ENCODE measurements around the gene OGFOD2.
A peak's percentile ranks its signal among the peaks of the same experiment; 100 is the strongest.

OGFOD2 gene

DNA sequence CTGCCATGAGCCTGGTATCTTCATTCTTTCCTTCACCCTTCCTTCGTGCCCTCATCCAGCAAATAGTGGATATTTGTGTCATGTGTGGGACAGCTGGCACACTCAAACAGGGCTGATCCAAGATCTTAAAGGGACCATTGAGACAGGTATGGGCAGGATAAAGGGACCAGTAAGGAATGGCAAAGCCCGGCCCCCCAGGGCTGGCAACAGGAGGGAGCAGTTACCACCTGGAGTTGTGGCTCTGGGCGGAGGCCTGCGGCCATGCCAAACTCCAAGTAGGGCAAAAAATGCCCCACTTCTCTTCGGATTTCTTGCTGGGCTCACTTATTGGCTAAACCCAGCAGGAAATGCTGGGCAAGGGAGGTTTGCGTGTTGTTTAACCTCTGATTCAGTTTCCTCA is 2.1 kb downstream of the OGFOD2 start:
- no peak for DNase-seq (ENCODE audit: low read depth in 2 of 2)

DNA sequence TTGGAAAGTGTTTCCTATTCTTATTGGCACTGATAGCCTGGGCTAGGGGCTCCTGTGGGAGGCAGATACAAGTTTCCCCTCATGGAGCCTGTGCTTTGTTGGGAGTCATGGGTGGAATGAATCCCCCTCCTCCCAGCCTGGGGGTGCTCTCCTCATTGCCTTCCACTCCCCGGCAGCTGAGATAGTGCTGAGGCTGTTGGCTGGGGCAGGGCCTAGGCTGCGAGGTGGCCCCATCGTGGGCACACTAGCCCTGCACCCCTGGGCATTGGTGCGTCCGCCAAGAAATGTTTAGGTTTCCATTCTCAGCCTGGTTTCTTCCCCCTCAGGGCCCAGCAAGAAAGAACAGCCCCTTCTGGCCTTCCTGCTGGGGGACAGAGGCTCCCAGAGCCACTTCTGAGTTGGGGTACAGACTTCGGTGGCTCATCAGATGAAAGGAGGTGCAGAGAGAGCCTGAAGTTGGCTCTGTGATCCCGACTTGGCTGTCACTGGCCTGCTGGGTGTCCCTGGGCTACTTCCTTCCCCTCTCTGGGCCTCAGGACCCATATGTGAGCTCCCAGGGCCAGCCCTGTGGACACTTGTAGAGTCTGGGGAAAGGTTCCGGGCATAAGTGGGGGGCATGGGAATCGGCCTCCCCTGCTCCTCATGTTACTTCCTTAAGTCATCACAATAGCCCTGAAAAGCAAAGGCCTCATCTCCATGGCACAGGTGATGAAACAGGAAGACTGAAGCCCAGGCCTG is 2.8 kb downstream of the OGFOD2 start:
- no peak for DNase-seq (ENCODE audit: low read depth in 2 of 2)

DNA sequence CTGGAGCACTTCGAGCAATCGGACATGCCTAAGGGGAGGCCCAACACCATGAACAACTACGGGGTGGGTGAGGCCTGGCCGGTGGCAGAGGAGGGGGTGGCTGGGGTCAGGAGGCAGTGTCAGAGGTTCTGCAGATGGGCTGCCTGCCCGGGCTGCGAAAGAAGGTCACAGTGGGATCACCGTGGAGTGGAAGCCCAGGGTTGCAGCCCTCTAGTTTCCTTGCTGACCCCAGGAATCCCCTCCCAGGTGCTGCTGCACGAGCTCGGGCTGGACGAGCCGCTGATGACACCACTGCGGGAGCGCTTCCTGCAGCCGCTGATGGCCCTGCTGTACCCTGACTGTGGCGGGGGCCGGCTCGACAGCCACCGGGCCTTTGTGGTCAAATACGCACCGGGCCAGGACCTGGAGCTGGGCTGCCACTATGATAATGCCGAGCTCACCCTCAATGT is 3.5 kb downstream of the OGFOD2 start:
- DNase-seq (ENCODE audit: low read depth in 2 of 2) = no peak

DNA sequence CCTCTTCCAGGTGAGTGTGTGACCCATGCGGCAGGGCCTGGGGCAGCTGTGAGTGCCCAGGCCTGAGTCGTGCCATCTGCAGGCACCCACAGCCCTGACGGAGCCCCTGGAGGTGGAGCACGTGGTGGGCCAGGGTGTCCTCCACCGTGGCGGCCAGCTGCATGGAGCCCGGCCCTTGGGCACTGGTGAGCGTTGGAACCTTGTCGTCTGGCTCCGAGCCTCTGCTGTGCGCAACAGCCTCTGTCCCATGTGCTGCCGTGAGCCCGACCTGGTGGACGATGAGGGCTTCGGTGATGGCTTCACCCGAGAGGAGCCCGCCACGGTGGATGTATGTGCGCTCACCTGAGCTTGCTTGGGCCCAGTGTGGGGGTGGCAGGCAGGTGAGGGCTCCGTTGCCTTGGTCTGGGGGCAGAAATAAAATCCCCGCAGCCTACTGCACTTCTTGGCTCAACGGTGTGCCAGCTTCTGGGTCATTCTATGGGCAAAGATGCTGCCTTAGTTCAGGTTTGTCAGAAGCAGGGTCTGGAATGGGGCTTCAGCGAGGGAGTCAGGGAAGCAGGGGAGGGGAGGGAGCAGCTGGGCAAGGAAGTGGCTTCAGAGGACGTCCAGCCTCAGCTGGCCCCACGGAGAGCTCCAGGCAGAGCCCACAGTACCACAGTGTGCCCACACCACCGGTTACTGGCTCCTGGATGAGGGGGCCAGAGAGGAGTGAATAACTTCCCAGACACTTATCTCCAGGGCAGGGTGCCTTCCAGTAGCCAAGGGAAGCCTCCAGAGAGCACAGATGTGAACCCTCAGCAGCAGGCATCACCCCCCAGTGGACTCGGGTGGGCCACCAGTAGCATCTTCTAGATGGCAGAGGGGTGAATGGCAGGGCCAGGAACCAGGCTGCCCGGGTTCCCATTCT is 4.2 kb downstream of the OGFOD2 start:
- DNase-seq (ENCODE audit: low read depth in 2 of 2) = no peak

DNA sequence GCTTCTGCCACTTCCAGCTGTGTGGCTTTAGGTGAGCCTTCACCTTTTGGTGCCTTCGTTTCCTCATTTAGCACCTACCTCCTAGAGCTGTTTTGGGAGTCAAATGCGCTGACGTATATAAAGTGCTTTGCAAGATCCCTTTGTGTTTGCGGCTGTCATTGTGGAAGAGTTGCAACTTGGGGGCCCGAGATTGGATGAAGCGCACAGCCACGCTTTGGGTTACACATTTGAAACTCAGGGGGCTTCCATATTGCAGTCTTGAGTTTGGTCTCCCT is 4.8 kb downstream of the OGFOD2 start:
- no peak for DNase-seq (ENCODE audit: low read depth in 2 of 2)

DNA sequence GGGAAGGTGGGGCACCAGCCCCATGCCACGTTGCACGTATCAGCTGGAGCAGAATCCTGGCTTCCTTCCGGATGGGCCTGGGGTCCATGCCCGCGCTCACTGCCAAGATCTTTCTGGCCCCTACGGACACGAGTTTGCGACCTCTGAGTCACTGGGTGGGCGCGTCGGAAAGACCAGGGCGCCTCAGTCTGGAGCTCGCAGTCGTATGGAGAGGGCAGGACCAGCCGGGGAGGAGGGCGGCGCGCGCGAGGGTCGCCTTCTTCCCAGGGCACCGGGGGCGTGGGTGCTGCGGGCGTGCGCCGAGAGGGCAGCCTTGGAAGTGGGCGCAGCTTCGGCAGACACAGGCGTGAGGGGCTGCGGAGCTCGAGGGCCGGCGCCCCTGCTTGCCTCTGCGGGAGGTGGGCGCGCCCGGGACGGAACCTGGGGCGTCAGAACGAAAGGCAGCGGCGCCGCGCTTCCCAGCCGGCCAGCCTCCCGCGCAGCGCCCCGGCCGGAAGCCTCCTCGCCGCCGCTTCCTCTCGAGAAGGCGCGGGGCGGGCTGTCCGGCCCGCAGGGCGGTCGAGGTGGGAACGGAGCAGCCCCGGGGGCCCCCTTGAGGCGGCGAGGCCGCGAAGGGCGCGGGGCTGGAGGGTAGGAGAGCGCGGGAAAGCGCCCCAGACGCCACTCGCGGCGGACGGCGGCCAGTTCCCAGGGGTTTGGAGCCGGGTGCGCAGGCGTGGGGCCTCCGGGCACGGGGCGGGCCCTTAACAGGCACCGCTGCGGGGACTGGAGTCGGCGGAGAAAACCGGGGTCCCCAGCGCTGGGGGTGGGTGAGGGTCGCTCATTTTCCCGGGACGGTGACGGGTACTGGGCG is 5.4 kb downstream of the OGFOD2 start, which contains the start of gene ARL6IP4:
ARL6IP4 (plus strand) TSS at position 499 of the 853 bp plus-strand sequence. CDS start 459 bp downstream, outside the sequence.
- DNase-seq (ENCODE audit: low read depth in 2 of 2) = peak; percentile 60 to 70

DNA sequence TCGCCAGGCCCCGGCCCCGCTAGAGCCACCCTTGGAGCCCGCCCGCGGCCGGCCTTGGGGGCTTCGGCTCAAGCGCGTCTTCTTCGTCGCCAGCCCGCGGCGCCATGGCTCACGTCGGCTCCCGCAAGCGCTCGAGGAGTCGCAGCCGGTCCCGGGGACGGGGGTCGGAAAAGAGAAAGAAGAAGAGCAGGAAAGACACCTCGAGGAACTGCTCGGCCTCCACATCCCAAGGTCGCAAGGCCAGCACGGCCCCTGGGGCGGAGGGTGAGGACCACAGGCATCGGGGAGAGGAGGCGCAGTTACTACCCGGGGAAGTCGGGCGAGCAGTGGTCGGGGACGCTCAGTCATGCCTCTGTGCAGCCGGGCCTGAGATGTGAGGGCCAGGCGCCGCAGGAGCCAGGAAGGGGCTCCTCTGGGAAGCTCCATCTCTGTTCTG is 6.0 kb downstream of the OGFOD2 start:
- no peak for DNase-seq (ENCODE audit: low read depth in 2 of 2)

DNA sequence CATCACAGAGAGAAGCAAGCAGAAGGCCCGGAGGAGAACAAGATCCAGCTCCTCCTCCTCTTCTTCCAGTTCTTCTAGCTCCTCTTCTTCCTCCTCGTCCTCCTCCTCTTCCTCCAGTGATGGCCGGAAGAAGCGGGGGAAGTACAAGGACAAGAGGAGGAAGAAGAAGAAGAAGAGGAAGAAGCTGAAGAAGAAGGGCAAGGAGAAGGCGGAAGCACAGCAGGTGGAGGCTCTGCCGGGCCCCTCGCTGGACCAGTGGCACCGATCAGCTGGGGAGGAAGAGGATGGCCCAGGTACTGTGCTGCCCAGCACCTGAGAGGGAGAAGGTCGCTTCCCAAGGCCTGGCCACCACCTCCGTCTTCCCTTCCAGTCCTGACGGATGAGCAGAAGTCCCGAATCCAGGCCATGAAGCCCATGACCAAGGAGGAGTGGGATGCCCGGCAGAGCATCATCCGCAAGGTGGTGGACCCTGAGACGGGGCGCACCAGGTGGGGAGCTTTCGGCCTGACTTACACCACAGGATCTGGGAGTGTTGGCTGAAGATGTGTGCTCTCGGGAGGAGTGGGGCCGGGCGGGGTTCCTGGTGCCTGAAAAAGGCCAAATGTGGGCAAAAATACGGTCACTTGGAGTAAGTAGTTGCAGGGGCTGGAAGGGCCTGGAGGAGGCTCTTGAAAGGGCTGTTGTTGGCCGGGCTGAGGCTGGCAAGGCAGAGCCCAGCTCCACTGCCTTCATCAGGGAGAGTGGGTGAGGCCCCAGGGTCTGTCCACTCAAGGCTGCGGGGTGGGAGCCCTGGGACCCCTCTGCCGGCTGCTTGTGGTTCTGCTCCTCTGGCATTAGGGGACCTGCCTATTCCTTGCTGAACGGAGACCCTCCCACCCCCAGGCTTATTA is 6.8 kb downstream of the OGFOD2 start:
- DNase-seq (ENCODE audit: low read depth in 2 of 2) = no peak

DNA sequence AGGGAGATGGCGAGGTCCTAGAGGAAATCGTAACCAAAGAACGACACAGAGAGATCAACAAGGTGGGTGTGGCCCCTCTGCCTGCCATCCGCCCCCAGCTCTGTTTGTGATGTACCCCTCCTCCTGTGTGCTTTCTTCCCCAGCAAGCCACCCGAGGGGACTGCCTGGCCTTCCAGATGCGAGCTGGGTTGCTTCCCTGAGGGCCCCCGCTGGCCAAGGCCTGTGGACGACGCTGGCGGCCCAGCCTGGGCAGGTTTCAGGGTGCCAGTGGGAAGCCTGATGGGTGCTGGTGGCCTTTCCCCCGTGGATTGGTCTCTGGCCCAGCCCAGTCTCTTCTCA is 7.4 kb downstream of the OGFOD2 start:
- DNase-seq (ENCODE audit: low read depth in 2 of 2) = no peak

DNA sequence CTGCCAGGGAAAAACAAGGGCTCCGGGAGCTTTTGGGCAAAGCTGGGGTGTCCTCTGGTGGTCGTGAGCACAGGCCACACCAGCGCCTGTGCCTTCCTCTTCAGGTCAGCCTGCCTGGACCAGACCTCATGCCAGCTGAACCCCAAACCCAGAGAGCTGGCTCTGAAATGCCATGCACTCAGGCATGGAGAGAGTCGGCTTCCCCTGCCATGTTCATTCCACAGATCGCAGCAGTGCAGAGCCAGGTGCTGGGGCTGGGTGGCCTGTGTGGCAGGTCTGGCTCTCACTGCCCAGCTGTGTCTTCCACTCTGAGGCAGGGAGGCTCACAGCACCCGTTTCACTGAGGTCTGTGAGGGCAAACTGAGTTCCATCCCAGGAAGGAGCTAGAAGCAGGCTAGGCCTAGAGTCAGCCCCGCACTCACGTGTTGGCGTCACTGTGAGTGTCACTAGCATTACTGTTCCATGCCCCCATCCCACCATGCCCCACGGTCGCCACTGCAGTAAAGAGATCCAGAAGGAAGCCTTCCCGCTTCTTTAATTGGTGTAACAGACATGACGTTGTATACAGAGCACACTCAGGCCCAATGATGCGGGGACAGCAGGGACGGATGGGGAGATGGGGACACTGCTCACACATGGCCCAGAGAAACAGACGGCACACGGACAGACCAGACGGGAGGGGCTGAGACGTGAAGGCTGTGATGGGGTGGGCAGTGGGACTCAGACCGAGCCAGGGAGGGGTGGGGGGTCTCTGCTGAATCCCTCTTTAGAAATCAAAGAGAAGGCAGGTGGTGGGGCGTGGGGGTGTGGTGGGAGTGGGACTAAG is 8.1 kb downstream of the OGFOD2 start:
- no peak for DNase-seq (ENCODE audit: low read depth in 2 of 2)

DNA sequence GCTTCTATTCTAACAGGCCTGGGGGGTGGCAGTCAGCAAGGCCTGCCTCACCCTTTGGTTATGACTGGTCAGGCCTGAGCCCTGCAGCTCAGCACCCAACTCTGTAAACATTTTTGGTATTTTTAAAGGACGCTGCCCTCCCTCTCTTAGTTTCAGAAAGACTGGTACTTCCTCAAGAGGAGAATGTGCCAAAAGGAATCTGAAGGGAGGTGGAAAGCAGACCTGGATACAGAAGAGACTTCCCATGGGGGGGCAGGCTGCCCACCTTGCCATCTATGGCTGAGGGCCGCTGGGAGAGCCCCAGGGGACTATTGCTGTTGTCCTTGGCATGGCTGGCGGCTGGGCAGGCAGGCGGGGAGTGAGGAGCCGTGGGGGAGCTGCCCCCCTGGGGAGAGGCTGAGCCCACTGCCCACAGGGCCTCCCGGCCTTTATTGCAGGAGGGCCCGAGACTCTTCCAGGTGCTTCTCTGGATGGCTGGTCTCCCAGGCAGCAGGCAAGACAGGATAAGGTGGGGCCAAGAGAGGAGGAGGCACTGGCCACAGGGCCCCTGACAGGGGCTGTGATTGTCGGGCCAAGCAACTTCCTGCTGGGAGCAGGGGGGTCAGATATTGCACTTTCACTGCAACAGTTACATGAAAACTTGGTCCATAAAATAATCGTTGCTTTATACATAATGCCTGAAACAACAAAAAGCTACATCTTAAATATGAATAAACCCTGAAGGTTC is 8.9 kb downstream of the OGFOD2 start:
- no peak for DNase-seq (ENCODE audit: low read depth in 2 of 2)

DNA sequence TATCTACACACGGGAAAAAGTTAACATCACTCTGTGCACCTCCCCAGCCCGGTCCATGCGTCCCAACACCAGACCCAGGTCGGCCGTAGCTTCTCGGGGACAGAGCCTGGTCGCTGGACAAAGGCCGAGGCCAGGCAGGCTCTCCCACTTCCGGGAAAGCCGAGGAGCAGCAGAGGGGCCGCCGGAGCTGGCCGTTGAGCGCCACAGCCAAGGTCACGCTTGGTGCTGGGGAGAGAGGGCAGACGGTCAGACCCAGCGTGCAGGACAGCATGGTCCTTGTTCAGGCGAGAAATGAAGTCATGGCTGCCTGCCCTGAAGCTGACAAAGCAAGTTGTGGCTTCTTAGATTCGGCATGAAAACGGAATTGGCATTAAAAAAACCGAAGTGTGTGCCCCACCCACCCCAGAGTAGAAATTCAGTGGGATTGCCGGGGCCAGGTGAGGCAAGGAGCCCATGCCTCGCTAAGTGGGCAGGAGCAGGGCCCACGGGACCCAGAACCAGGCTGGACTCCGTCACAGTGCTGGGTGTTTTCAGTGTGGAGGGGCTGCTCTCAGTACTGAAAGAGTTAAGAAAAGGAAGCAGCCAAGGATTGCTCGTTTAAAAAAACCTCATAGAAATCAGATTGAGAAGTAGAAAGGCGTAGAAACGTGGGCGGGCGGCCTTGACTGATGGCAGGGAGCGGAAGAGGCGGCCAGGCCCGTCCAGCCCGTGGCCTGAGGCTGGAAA is 9.7 kb downstream of the OGFOD2 start:
- no peak for DNase-seq (ENCODE audit: low read depth in 2 of 2)

DNA sequence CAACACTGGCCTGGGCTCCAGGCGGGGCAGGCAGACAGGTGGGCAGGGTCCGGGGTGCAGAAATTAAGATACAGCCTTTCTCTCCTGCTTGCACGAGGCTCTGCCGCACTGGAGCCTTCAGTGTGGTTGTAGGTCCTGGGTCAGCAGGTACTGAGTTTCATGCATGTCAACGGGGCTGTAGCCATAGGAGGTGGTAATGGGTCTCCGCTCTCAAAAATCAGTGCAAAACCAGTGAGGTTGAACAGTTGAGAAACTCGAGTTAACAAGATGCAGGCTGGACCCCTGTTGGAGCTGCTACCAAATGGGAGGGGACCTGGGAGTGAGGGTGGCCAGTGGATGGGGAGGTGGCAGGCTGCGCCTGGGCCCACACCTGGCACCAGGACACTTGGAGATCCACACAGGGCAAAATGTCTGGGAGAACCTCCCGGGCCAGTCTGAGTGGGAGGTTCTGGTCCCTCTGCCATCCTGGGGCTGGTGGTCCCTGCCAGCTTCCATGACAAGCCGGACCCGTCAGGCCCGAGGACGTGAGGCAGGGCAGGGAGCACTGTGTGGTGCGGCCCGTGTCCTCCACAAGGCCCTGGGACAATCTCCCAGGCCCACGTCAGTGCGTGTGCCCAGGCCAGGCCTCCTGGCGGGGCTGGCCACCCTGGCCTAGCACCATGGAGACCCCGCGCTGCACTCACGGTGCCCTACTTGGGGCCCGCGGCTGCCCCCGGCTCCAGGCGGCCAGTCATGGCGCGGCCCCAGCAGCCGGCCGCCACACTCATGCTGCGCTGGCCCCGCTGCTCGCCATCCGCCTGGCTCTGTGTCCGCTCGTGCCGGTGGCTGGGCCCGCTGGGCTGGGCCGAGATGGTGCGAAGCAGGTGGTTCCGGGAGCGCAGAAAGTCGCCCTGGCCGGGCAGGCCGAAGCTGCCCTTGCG is 10.6 kb downstream of the OGFOD2 start:
- no peak for DNase-seq (ENCODE audit: low read depth in 2 of 2)

DNA sequence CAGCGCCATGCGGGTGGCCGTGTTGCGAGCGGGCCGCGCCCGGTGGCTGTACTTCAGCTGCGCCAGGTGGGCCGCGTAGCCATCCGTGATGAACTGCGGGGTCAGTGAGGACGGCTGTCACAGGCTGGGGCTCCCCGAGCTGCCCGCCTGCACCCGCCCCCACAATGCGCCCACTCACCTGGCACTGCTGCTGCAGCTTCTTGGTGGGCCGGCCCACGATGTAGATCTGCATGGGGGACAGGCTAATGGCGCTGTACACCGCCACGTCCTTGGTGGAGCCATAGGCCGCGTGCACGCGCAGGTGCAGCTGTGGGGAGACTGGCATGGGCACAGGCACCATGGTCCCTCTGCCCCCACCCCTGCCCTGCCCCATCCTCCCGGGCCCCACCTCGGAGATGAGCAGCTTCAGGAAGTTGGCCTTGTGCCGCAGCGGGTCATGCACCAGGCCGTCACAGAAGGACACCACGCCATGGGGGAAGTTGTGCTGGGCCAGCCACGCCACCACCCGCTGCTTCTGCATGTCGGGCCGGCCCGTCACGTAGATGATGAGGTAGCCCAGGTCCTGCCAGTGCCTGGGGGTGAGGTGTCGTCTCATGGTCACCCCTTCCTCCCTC is 11.3 kb downstream of the OGFOD2 start:
- no peak for DNase-seq (ENCODE audit: low read depth in 2 of 2)

DNA sequence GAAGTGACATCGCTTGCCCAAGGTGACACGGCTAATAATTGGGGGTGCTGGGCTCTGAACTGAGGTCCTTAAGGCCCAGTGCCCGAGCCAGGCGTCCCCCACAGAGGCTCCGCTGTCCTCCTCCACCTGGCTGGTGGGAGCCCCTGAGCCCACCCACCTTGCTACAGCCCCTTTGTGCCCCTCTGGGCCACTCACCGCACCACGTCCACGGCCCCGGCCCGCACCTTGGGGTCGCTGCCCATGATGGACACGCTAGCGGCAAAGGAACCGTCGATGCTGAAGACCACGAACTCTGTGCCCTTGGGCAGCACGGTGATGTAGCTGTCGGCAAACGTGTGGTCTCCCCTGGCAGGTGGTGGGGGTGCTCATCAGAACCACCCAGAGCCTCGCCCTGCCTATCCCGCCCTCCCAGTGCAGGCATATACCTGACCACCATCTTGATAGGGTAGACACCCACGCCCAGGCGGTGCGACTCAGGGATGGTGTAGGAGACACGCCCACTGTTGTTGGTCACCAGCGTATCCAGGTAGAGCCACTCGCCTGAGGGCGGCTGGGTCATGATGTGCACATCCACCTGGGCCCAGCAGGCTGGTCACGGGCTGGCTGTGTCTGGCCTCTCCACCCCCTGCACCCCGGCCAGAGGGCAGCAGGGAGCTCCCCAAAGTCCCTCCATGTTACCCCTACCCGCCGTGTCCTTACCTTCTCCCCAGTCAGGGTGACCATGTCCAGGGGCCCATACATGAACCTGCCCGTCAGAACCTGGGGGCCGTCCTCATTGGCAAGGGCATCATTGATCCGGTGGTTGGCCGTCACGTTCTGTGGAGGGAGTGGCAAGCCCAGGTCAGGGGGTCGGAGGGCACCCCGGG is 12.3 kb downstream of the OGFOD2 start:
- no peak for DNase-seq (ENCODE audit: low read depth in 2 of 2)

DNA sequence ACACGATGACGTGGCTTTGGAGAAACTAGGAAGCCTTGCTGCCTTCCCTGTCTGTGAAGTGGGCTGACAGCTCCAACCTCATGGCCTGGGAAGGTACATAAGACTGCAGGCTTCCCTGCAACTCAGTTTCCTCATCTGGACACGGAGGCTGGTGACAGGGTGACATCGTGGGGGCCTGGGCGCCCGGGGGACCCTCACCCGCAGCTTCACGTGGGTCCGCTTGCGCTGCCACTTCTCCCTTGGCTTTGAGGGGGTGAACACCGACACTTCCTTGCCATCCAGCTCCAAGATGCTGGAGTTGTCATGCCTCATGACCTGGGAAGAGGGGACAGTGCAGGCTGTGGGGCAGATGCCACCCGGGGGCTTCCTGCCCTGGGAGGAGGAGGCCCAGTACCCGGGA is 13.0 kb downstream of the OGFOD2 start:
- no peak for DNase-seq (ENCODE audit: low read depth in 2 of 2)
